Erythroblast (primary cell): ENCODE results near the gene KIF5A.

Experiments
- GATA1 ChIP-seq: IDR thresholded peaks from 2 replicates; pipeline ENCODE4 v1.6.1; 2011; ENCODE audit warnings: low read depth, mild to moderate bottlenecking, control low read depth, low read length, moderate library complexity
- POLR2A ChIP-seq: IDR thresholded peaks from 2 replicates; pipeline ENCODE4 v1.6.1; 2011; ENCODE audit warnings: mild to moderate bottlenecking, low read length

DNA sequence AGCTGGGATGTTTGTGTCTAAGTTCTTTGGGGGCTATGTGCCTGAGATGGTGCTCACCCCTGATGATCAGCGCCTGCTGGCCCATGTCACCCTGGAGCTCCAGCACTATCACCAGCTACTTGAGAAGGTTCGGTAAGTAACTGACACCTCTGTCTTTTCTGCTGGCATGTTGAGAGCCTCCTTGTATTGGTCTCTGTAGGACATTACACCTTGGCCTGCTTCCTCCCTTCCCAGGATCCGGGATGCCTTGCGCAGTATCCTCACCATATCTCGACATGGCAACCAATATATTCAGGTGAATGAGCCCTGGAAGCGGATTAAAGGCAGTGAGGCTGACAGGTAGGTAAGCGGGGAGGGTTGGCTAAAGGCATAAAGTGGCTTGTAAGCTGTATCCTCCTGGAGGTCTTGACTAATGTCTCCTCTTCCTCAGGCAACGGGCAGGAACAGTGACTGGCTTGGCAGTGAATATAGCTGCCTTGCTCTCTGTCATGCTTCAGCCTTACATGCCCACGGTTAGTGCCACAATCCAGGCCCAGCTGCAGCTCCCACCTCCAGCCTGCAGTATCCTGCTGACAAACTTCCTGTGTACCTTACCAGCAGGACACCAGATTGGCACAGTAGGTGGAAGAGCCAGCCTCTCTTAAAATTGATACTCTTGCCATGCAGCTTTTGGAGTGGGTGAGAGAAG, 35.0 kb upstream of the KIF5A start:
- TF ChIP-seq POLR2A (peak; percentile 9), GATA1 (no peak)
